ENCODE data around the gene SMURF2.

DNA sequence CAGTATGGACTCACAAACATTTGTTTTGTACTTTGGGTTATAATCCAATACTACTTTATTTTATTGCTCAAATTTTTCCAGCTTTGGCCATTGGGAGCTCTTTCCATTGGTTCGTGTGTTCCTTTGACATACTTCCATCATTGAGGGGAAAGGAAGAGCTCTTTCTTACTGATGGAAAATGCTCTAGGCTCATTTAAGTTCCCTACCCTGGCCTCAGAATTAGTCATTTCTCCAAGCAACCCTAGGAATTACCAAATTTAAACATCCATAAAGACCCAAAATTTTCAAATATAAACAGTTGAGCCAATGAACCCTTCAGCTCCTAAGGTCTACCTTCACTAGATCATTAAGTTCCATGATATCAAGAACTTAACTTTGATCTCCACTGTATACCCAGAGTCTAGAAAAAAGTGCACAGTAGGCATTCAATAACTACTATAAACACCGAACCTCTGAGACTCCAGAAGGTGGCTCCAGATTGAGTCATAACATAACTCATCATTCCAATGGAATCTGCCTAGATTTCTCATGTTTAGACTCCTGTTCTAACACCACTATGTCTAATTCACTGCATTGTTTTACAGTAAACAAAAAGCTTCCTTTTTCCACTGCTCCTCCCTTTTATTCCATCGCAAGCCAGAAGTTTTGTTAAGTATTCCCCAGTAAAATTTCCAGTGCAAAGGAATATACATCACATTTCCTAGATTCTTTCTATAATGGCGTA lies 39.0 kb downstream of the SMURF2 start:
- TF ChIP-seq, protein P1, sequence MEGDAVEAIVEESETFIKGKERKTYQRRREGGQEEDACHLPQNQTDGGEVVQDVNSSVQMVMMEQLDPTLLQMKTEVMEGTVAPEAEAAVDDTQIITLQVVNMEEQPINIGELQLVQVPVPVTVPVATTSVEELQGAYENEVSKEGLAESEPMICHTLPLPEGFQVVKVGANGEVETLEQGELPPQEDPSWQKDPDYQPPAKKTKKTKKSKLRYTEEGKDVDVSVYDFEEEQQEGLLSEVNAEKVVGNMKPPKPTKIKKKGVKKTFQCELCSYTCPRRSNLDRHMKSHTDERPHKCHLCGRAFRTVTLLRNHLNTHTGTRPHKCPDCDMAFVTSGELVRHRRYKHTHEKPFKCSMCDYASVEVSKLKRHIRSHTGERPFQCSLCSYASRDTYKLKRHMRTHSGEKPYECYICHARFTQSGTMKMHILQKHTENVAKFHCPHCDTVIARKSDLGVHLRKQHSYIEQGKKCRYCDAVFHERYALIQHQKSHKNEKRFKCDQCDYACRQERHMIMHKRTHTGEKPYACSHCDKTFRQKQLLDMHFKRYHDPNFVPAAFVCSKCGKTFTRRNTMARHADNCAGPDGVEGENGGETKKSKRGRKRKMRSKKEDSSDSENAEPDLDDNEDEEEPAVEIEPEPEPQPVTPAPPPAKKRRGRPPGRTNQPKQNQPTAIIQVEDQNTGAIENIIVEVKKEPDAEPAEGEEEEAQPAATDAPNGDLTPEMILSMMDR (IDR thresholded peaks at IDR 0.05): no peak
- no peak for TF ChIP-seq POLR2AphosphoS5 (IDR thresholded peaks at IDR 0.05)

Data from esophagus muscularis mucosa (tissue), 3 donors.